Measurements from ENCODE around the gene ARCN1. TPM values are rescaled to one million over a fixed set of nuclear protein-coding genes. Genes with fewer than 3 reads are reported as not detected.

The ARCN1 gene
- total RNA-seq = 100 to 1,000 TPM; 107 to 108 TPM

- POLR2A ChIA-PET = interaction anchor here (0.5 to 2.1 kb wide), 14 partner anchors 11 to 597 kb away, joined by 3 to 7 read pairs (median 3); partner anchors contain the start of gene PHLDB1
- peak; percentile 79 for DNase-seq
- ATAC-seq (ENCODE audit: low read depth) = peak; percentile 75
- H3K4me1 Mint-ChIP-seq = peaks cover 40% of the 10 kb centered on the region
- H3K27me3 Mint-ChIP-seq = no peaks in the 10 kb centered on the region
- no peaks in the 10 kb centered on the region for H3K9me3 Mint-ChIP-seq
- peak within 1 kb of the TSS; percentile 99 for H3K4me3 Mint-ChIP-seq
- peak within 1 kb of the TSS; percentile 91 for H3K27ac Mint-ChIP-seq
- peaks cover 17% of the 10 kb centered on the region for H3K36me3 Mint-ChIP-seq
Observed at GRCh38 chr11:118572061-118572980, at the start of gene ARCN1. Gene ARCN1, plus strand, starts transcription at chr11:118572409. Its CDS starts 139 bp downstream, at chr11:118572548.

GRCh38 chr11:118522571-118523072 is 49.6 kb upstream of the ARCN1 start:
- Mint-ChIP-seq H3K4me3 (no peak overlapping the region), H3K27ac (peak overlapping the region; percentile 2), H3K9me3 (no peaks in the 10 kb centered on the region), H3K27me3 (no peaks in the 10 kb centered on the region), H3K36me3 (peaks cover 23% of the 10 kb centered on the region), H3K4me1 (peaks cover 3% of the 10 kb centered on the region)
- DNase-seq (no peak), ATAC-seq (ENCODE audit: low read depth) (no peak)
- POLR2A ChIA-PET = interaction anchor here (0.6 kb wide), 1 partner anchor 33 kb away, joined by 3 read pairs; no protein-coding TSS in a partner anchor

- POLR2A ChIA-PET = interaction anchor here (0.6 kb wide), 1 partner anchor 105 kb away, joined by 3 read pairs; no protein-coding TSS in a partner anchor
- Mint-ChIP-seq H3K4me3 (no peak overlapping the region), H3K9me3 (no peaks in the 10 kb centered on the region), H3K27me3 (no peaks in the 10 kb centered on the region), H3K36me3 (peaks cover 24% of the 10 kb centered on the region), H3K4me1 (peaks cover 8% of the 10 kb centered on the region), H3K27ac (no peak overlapping the region)
- no peak for ATAC-seq (ENCODE audit: low read depth)
- DNase-seq = no peak
Observed at GRCh38 chr11:118524356-118524755, 47.9 kb upstream of the ARCN1 start.

GRCh38 chr11:118524757-118525470 is 47.3 kb upstream of the ARCN1 start:
- Mint-ChIP-seq H3K36me3 (peaks cover 19% of the 10 kb centered on the region), H3K27ac (no peak overlapping the region)
- DNase-seq = no peak

GRCh38 chr11:118526688-118527087 is 45.5 kb upstream of the ARCN1 start:
- Mint-ChIP-seq H3K36me3 (peaks cover 12% of the 10 kb centered on the region), H3K4me3 (no peak overlapping the region), H3K4me1 (peaks cover 16% of the 10 kb centered on the region), H3K9me3 (no peaks in the 10 kb centered on the region), H3K27me3 (no peaks in the 10 kb centered on the region), H3K27ac (no peak overlapping the region)
- DNase-seq (no peak), ATAC-seq (ENCODE audit: low read depth) (no peak)
- POLR2A ChIA-PET = no interaction called here

More at GRCh38 chr11:118524757-118525470, 47.3 kb upstream of the ARCN1 start:
- ATAC-seq (ENCODE audit: low read depth) = no peak
- no peaks in the 10 kb centered on the region for H3K9me3 Mint-ChIP-seq
- H3K4me3 Mint-ChIP-seq = no peak overlapping the region
- H3K4me1 Mint-ChIP-seq = peaks cover 10% of the 10 kb centered on the region
- POLR2A ChIA-PET = interaction anchor here (0.6 kb wide), 1 partner anchor 106 kb away, joined by 3 read pairs; no protein-coding TSS in a partner anchor
- no peaks in the 10 kb centered on the region for H3K27me3 Mint-ChIP-seq

DNA sequence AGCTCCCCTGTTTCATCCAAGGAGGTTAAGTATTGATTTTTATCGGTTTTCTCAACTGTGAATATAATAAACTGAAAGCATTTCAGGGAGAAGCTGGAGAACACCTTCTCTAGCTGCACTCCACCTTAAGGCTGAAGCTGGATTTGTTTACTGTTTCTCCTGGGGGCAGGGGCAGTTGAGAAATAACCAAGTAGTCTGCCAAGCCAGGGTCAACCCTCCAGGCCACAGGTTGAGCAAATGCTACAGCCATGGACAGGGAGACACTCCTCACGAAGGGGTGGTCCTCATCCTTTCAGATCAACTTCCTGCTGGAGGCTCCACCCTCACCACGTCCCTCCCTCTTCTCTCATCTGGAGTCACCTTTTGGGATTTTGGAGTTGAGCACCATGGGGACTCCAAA is 45.1 kb upstream of the ARCN1 start, which contains the start of gene TTC36:
TSS of gene TTC36 (plus strand) at position 366 of the 400 bp plus-strand sequence. CDS start at position 387, 21 bp downstream.
- ATAC-seq (ENCODE audit: low read depth) (no peak), DNase-seq (no peak)
- Mint-ChIP-seq H3K9me3 (no peaks in the 10 kb centered on the region), H3K27me3 (no peaks in the 10 kb centered on the region), H3K27ac (peak within 1 kb of the TSS; percentile 33), H3K4me1 (peaks cover 19% of the 10 kb centered on the region), H3K36me3 (peaks cover 8% of the 10 kb centered on the region), H3K4me3 (no peak within 1 kb of the TSS)
- POLR2A ChIA-PET = no interaction called here

GRCh38 chr11:118528511-118528910 is 43.7 kb upstream of the ARCN1 start:
- H3K27ac Mint-ChIP-seq = no peak overlapping the region
- no peaks in the 10 kb centered on the region for H3K27me3 Mint-ChIP-seq
- no peaks in the 10 kb centered on the region for H3K9me3 Mint-ChIP-seq
- H3K36me3 Mint-ChIP-seq = peaks cover 8% of the 10 kb centered on the region
- no peak overlapping the region for H3K4me3 Mint-ChIP-seq
- ATAC-seq (ENCODE audit: low read depth) (no peak), DNase-seq (no peak)
- POLR2A ChIA-PET = no interaction called here
- H3K4me1 Mint-ChIP-seq = peaks cover 16% of the 10 kb centered on the region

DNA sequence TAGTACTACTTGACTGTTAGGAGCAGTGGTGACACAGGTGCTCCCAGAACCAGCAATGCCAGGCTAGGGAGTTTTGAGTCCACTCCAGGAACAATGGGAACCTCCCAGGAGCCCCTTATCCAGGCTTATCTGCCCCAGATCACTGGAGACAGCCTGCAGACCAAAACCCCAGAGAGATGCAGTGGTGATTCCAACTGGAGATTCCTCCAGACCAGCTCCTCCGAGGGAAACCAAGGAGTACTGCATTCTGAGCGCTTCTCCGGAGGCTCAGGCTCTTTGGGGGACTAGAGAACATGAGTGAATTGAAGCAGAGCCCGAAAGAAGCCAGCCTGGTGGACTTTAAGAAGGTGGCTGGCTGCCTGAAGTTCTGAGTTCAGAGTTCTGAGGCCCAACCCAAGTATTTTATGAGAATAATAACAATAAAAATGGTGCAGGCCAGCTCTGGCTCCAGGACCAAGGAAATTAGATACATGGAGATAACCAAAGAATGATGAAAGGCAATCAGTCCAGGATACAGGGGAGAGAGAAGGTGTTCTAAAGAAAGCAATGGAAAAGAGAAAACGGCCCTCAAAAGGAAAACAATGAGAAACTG is 42.5 kb upstream of the ARCN1 start:
- DNase-seq (no peak), ATAC-seq (ENCODE audit: low read depth) (no peak)
- Mint-ChIP-seq H3K27me3 (no peaks in the 10 kb centered on the region), H3K4me3 (peak overlapping the region; percentile 92), H3K9me3 (no peaks in the 10 kb centered on the region), H3K36me3 (peaks cover 7% of the 10 kb centered on the region), H3K27ac (peak overlapping the region; percentile 48), H3K4me1 (peaks cover 16% of the 10 kb centered on the region)
- POLR2A ChIA-PET = interaction anchor here (0.6 kb wide), 1 partner anchor 42 kb away, joined by 3 read pairs; no protein-coding TSS in a partner anchor

DNA sequence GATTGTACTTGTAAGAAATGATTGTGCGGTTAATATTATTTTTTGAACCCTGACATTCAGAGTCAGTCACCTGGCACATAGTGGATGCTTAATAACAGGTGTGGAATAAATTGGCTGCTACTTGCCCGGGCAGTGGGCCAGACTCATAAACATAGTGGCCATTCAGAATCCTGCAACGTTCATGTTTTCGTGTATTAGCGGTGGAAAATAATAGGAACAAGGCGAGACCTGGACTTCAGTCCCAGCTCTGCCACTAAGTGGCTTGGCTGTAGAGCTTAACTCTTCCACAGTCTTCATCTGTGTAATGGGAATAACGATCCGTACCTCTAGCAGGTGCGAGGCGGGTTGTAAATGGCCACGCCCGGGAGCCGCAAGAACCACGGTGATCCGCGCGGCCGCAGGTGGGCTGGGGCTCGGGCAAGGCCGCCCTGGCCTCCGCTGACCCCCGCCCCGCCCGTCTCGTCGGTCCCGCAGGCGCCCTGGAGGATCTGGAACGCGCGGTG is 42.0 kb upstream of the ARCN1 start:
- DNase-seq (no peak), ATAC-seq (ENCODE audit: low read depth) (no peak)
- no peaks in the 10 kb centered on the region for H3K9me3 Mint-ChIP-seq
- peaks cover 16% of the 10 kb centered on the region for H3K4me1 Mint-ChIP-seq
- no peaks in the 10 kb centered on the region for H3K27me3 Mint-ChIP-seq
- H3K4me3 Mint-ChIP-seq = peak overlapping the region; percentile 92
- peak overlapping the region; percentile 48 for H3K27ac Mint-ChIP-seq
- H3K36me3 Mint-ChIP-seq = peaks cover 7% of the 10 kb centered on the region
- POLR2A ChIA-PET = no interaction called here

- no peaks in the 10 kb centered on the region for H3K9me3 Mint-ChIP-seq
- no peaks in the 10 kb centered on the region for H3K27me3 Mint-ChIP-seq
- POLR2A ChIA-PET = no interaction called here
- H3K4me3 Mint-ChIP-seq = peak within 1 kb of the TSS; percentile 92
- H3K4me1 Mint-ChIP-seq = peaks cover 16% of the 10 kb centered on the region
- DNase-seq (peak; percentile 85), ATAC-seq (ENCODE audit: low read depth) (peak; percentile 85)
- H3K27ac Mint-ChIP-seq = peak within 1 kb of the TSS; percentile 84
- H3K36me3 Mint-ChIP-seq = peaks cover 7% of the 10 kb centered on the region
Observed at GRCh38 chr11:118530683-118531596, 41.3 kb upstream of the ARCN1 start, which contains the start of gene TMEM25. Gene TMEM25, plus strand, starts transcription at chr11:118531192. Its CDS starts 610 bp downstream, at chr11:118531802.

DNA sequence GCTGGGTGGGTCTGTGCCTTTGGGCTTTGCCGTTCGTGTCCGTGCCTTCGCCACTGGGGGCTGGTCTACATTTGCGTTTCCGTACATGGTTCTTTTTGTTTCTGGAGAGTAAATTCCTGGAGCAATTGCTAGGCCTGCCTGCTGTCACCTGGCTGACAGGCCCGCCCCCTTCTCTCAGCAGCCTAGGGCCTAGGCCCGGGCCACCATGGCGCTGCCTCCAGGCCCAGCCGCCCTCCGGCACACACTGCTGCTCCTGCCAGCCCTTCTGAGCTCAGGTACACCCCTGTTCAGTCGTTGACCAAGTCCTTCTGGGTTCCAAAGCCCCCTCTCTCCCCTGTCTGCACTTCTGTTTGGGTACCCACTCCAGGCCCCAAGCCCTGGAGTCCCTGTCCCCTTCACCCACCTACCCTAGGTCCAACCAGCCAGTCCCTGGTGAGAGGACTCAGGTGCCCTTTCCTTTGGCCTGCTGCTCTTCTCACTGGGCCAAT is 40.6 kb upstream of the ARCN1 start:
- Mint-ChIP-seq H3K27me3 (no peaks in the 10 kb centered on the region), H3K4me3 (peak overlapping the region; percentile 92)
- DNase-seq = no peak

DNA sequence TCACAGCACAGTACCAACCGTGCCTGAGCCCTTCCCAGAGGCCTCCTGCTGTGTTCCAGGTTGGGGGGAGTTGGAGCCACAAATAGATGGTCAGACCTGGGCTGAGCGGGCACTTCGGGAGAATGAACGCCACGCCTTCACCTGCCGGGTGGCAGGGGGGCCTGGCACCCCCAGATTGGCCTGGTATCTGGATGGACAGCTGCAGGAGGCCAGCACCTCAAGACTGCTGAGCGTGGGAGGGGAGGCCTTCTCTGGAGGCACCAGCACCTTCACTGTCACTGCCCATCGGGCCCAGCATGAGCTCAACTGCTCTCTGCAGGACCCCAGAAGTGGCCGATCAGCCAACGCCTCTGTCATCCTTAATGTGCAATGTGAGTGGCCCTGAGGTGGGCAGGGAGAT is 40.1 kb upstream of the ARCN1 start:
- H3K4me1 Mint-ChIP-seq = peaks cover 16% of the 10 kb centered on the region
- H3K36me3 Mint-ChIP-seq = peaks cover 7% of the 10 kb centered on the region
- H3K9me3 Mint-ChIP-seq = no peaks in the 10 kb centered on the region
- peak overlapping the region; percentile 92 for H3K4me3 Mint-ChIP-seq
- DNase-seq (no peak), ATAC-seq (ENCODE audit: low read depth) (no peak)
- peak overlapping the region; percentile 84 for H3K27ac Mint-ChIP-seq
- no peaks in the 10 kb centered on the region for H3K27me3 Mint-ChIP-seq
- POLR2A ChIA-PET = no interaction called here

More for the DNA sequence above, 40.6 kb upstream of the ARCN1 start:
- no peaks in the 10 kb centered on the region for H3K9me3 Mint-ChIP-seq
- peaks cover 7% of the 10 kb centered on the region for H3K36me3 Mint-ChIP-seq
- POLR2A ChIA-PET = no interaction called here
- H3K4me1 Mint-ChIP-seq = peaks cover 16% of the 10 kb centered on the region
- H3K27ac Mint-ChIP-seq = peak overlapping the region; percentile 84
- ATAC-seq (ENCODE audit: low read depth) = peak; percentile 16

All from activated naive CD8-positive, alpha-beta T cell treated with anti-CD3 and anti-CD28 coated beads, Interleukin-2, amount 10 ng/mL, durations not matched to agents 7 days and 5 days (primary cell).